Activated naive CD4-positive, alpha-beta T cell treated with anti-CD3 and anti-CD28 coated beads for 36 hours (primary cell): Measurements from ENCODE around the gene ATXN1. TPM values are rescaled to one million over a fixed set of nuclear protein-coding genes. Genes with fewer than 3 reads are reported as not detected.

Experiments used
- CTCF ChIA-PET: fragments of 350-600 bp; sonication (Branson Sonifier 250); formaldehyde crosslinking; loops from one replicate; lab custom pipeline; 2021; ENCODE audit warnings: antibody characterized with exemption; lab: Charles Lee
- DNase-seq: peaks from one replicate; pipeline ENCODE4 v3.0.0-alpha.2; 2020
- H3K27ac Mint-ChIP-seq: one replicate; pipeline ENCODE4 v1.8.0; 2021; ENCODE audit warnings: mild to moderate bottlenecking, mixed read lengths
- H3K27me3 Mint-ChIP-seq: one replicate; pipeline ENCODE4 v1.8.0; 2021; ENCODE audit warnings: low read depth, mixed read lengths
- H3K36me3 Mint-ChIP-seq: one replicate; pipeline ENCODE4 v1.8.0; 2021; ENCODE audit warnings: low read depth, mixed read lengths
- H3K4me1 Mint-ChIP-seq: one replicate; pipeline ENCODE4 v1.8.0; 2021; ENCODE audit warnings: low read depth, mixed read lengths
- H3K4me3 Mint-ChIP-seq: one replicate; pipeline ENCODE4 v1.8.0; 2021; ENCODE audit warnings: mild to moderate bottlenecking, moderate library complexity, mixed read lengths
- H3K9me3 Mint-ChIP-seq: one replicate; pipeline ENCODE4 v1.8.0; 2021; ENCODE audit warnings: mixed read lengths
- intact Hi-C: fragments of 100-400 bp; cut with micrococcal nuclease; formaldehyde crosslinking; loops from one replicate; pipeline ENCODE4 v1.15.1; 2023
- total RNA-seq, 2 experiments: library from RNA; stranded (reverse); gene quantifications; one replicate each; pipeline ENCODE4 v1.2.3, GENCODE V29; 2021

The ATXN1 gene
- total RNA-seq, 2 experiments from 2014 or later = 9.4 to 12.7 TPM

- Mint-ChIP-seq H3K4me1 (peaks cover 37% of the 10 kb centered on the region), H3K4me3 (no peak overlapping the region), H3K36me3 (peaks cover 10% of the 10 kb centered on the region), H3K27ac (no peak overlapping the region), H3K27me3 (no peaks in the 10 kb centered on the region), H3K9me3 (no peaks in the 10 kb centered on the region)
- CTCF ChIA-PET = interaction anchor here (1.0 to 1.5 kb wide), 3 partner anchors 8 to 17 kb away, joined by 4 to 6 read pairs (median 4); no protein-coding TSS in a partner anchor
- intact Hi-C loops = no loop called here
- no peak for DNase-seq
Measured at GRCh38 chr6:16749516-16750485, 11.5 kb downstream of the ATXN1 start.

GRCh38 chr6:16748025-16748319 is 13.3 kb downstream of the ATXN1 start:
- no peaks in the 10 kb centered on the region for H3K27me3 Mint-ChIP-seq
- intact Hi-C loops = no loop called here
- no peak overlapping the region for H3K4me3 Mint-ChIP-seq
- H3K4me1 Mint-ChIP-seq = peaks cover 29% of the 10 kb centered on the region
- CTCF ChIA-PET = interaction anchor here (0.6 to 1.3 kb wide), 5 partner anchors 10 to 339 kb away, joined by 3 to 4 read pairs (median 3); no protein-coding TSS in a partner anchor
- H3K27ac Mint-ChIP-seq = no peak overlapping the region
- H3K9me3 Mint-ChIP-seq = no peaks in the 10 kb centered on the region
- DNase-seq = no peak
- H3K36me3 Mint-ChIP-seq = peaks cover 9% of the 10 kb centered on the region

GRCh38 chr6:16747232-16748024 is 13.8 kb downstream of the ATXN1 start:
- no peaks in the 10 kb centered on the region for H3K27me3 Mint-ChIP-seq
- DNase-seq = no peak
- peaks cover 9% of the 10 kb centered on the region for H3K36me3 Mint-ChIP-seq
- no peak overlapping the region for H3K4me3 Mint-ChIP-seq
- H3K4me1 Mint-ChIP-seq = peaks cover 27% of the 10 kb centered on the region
- H3K9me3 Mint-ChIP-seq = no peaks in the 10 kb centered on the region
- CTCF ChIA-PET = interaction anchor here (0.5 to 1.3 kb wide), 6 partner anchors 21 to 878 kb away, joined by 3 to 4 read pairs (median 3); no protein-coding TSS in a partner anchor
- intact Hi-C loops = no loop called here
- no peak overlapping the region for H3K27ac Mint-ChIP-seq

- CTCF ChIA-PET = interaction anchor here (0.6 to 1.3 kb wide), 3 partner anchors 234 to 878 kb away, joined by 3 to 4 read pairs (median 3); no protein-coding TSS in a partner anchor
Measured at GRCh38 chr6:16746812-16747211, 14.4 kb downstream of the ATXN1 start.

GRCh38 chr6:16746401-16746800 is 14.9 kb downstream of the ATXN1 start:
- Mint-ChIP-seq H3K4me1 (peaks cover 27% of the 10 kb centered on the region), H3K27ac (no peak overlapping the region), H3K27me3 (no peaks in the 10 kb centered on the region), H3K36me3 (peaks cover 9% of the 10 kb centered on the region), H3K4me3 (no peak overlapping the region), H3K9me3 (no peaks in the 10 kb centered on the region)
- CTCF ChIA-PET = no interaction called here
- intact Hi-C loops = no loop called here
- no peak for DNase-seq

More at GRCh38 chr6:16746812-16747211, 14.4 kb downstream of the ATXN1 start:
- Mint-ChIP-seq H3K36me3 (peaks cover 9% of the 10 kb centered on the region), H3K27ac (no peak overlapping the region), H3K4me3 (no peak overlapping the region), H3K9me3 (no peaks in the 10 kb centered on the region), H3K27me3 (no peaks in the 10 kb centered on the region), H3K4me1 (peaks cover 25% of the 10 kb centered on the region)
- intact Hi-C loops = no loop called here
- no peak for DNase-seq

- CTCF ChIA-PET = interaction anchor here (1.3 kb wide), 1 partner anchor 233 kb away, joined by 6 read pairs; no protein-coding TSS in a partner anchor
- Mint-ChIP-seq H3K27me3 (no peaks in the 10 kb centered on the region), H3K4me3 (no peak overlapping the region), H3K9me3 (no peaks in the 10 kb centered on the region), H3K36me3 (peaks cover 7% of the 10 kb centered on the region), H3K4me1 (peaks cover 24% of the 10 kb centered on the region), H3K27ac (no peak overlapping the region)
- intact Hi-C loops = no loop called here
- no peak for DNase-seq
Measured at GRCh38 chr6:16743664-16744210, 17.5 kb downstream of the ATXN1 start.

GRCh38 chr6:16742116-16742515 is 19.1 kb downstream of the ATXN1 start:
- intact Hi-C loops = no loop called here
- DNase-seq = no peak
- peaks cover 19% of the 10 kb centered on the region for H3K4me1 Mint-ChIP-seq
- no peak overlapping the region for H3K27ac Mint-ChIP-seq
- no peaks in the 10 kb centered on the region for H3K27me3 Mint-ChIP-seq
- H3K9me3 Mint-ChIP-seq = no peaks in the 10 kb centered on the region
- H3K36me3 Mint-ChIP-seq = peaks cover 3% of the 10 kb centered on the region
- H3K4me3 Mint-ChIP-seq = no peak overlapping the region
- CTCF ChIA-PET = interaction anchor here (0.6 kb wide), 1 partner anchor 20 kb away, joined by 3 read pairs; no protein-coding TSS in a partner anchor

GRCh38 chr6:16741112-16742016 is 19.9 kb downstream of the ATXN1 start:
- Mint-ChIP-seq H3K27me3 (no peaks in the 10 kb centered on the region), H3K27ac (no peak overlapping the region), H3K4me1 (peaks cover 15% of the 10 kb centered on the region), H3K4me3 (no peak overlapping the region), H3K9me3 (no peaks in the 10 kb centered on the region), H3K36me3 (peaks cover 3% of the 10 kb centered on the region)
- DNase-seq = no peak
- intact Hi-C loops = loop anchor here (2.0 kb wide), 1 partner anchor 17 kb away; no protein-coding TSS in a partner anchor
- CTCF ChIA-PET = interaction anchor here (0.6 to 0.8 kb wide), 2 partner anchors 13 to 20 kb away, joined by 3 to 5 read pairs; no protein-coding TSS in a partner anchor

GRCh38 chr6:16740097-16740496 is 21.2 kb downstream of the ATXN1 start:
- peaks cover 10% of the 10 kb centered on the region for H3K4me1 Mint-ChIP-seq
- peaks cover 3% of the 10 kb centered on the region for H3K36me3 Mint-ChIP-seq
- no peak overlapping the region for H3K4me3 Mint-ChIP-seq
- no peak for DNase-seq
- intact Hi-C loops = loop anchor here (2.0 kb wide), 1 partner anchor 19 kb away; no protein-coding TSS in a partner anchor
- H3K9me3 Mint-ChIP-seq = no peaks in the 10 kb centered on the region
- CTCF ChIA-PET = interaction anchor here (0.5 to 1.0 kb wide), 3 partner anchors 21 to 225 kb away, joined by 3 read pairs; partner anchors contain the start of gene ATXN1
- no peak overlapping the region for H3K27ac Mint-ChIP-seq
- no peaks in the 10 kb centered on the region for H3K27me3 Mint-ChIP-seq

- Mint-ChIP-seq H3K27ac (no peak overlapping the region), H3K9me3 (no peaks in the 10 kb centered on the region), H3K4me3 (no peak overlapping the region), H3K36me3 (peaks cover 3% of the 10 kb centered on the region), H3K4me1 (peaks cover 10% of the 10 kb centered on the region), H3K27me3 (no peaks in the 10 kb centered on the region)
- no peak for DNase-seq
- CTCF ChIA-PET = interaction anchor here (0.5 to 0.9 kb wide), 2 partner anchors 66 to 225 kb away, joined by 3 read pairs; no protein-coding TSS in a partner anchor
- intact Hi-C loops = no loop called here
Measured at GRCh38 chr6:16739329-16739801, 21.9 kb downstream of the ATXN1 start.

GRCh38 chr6:16737925-16738324 is 23.3 kb downstream of the ATXN1 start:
- DNase-seq = no peak
- no peak overlapping the region for H3K27ac Mint-ChIP-seq
- peaks cover 10% of the 10 kb centered on the region for H3K4me1 Mint-ChIP-seq
- H3K9me3 Mint-ChIP-seq = no peaks in the 10 kb centered on the region
- H3K36me3 Mint-ChIP-seq = peaks cover 3% of the 10 kb centered on the region
- no peaks in the 10 kb centered on the region for H3K27me3 Mint-ChIP-seq
- intact Hi-C loops = no loop called here
- no peak overlapping the region for H3K4me3 Mint-ChIP-seq
- CTCF ChIA-PET = no interaction called here
